ENCODE results near the gene APC2. TPM values are rescaled to one million over a fixed set of nuclear protein-coding genes. Genes with fewer than 3 reads are reported as not detected.

APC2 gene
- total RNA-seq, 2 experiments from 2014 or later, result 0.57 to 5.5 TPM

DNA sequence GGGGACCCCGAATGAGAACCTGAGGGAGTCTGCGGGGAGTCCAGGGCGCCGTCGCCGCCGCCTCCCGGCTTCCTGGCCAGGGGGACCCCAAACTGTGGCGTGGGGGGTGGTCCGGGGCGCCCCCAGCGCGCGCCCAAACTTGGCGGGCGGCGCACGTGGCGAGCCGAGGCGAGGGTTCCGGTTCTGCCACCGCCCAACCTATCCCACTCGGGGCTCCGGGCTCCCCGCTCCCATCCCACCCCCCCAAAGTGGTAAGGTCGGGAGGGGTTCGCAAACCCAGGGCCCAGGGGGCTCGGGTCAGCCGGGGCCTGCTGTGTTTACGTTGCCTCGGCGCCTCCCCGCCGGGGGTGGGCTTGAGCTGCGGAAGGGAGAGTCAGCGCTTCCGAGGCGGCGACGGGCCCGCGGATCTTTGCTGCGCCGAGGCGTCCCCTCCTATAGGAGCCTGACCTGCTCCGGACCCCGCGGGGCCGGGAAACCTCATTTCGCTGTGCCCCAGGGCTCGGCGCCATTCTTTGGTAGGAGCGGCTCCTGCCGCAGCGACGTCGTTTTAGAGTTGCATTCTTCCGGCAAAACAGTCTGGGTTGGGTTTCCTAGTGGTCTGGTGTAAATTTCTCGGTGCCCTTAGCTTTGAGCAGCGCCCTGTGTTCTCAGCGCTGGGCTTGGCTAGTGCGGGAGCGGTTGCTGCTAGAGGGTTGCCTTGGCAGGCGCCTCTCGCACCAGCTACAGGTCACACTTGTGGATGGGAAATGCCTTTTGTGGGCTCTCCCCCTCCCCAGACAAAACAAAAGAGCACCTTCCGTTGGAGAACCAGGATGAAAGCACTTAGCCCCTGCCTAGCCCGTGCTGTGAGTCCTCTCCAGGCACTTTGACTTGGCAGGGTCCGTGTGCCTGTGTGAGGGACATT lies 41.4 kb upstream of the APC2 start:
- ChIA-PET POLR2A (no interaction called here), CTCF (ENCODE audit: unreplicated experiment) (no interaction called here)
- DNase-seq (ENCODE audit: low spot score), result peak; percentile 64
- BruUV-seq (replicated peaks), result TSS peak; percentile 41
- no peaks in the 10 kb centered on the region for H3K9me3 ChIP-seq (ENCODE audit: low read length)
- peaks cover 21% of the 10 kb centered on the region for H3K4me1 ChIP-seq (ENCODE audit: insufficient read depth, low read length, poor library complexity, severe bottlenecking)
- H3K4me3 ChIP-seq (ENCODE audit: low read depth, low read length, poor library complexity, severe bottlenecking), result peak overlapping the region; percentile 100
- peaks cover 27% of the 10 kb centered on the region for H4K20me1 ChIP-seq (ENCODE audit: insufficient read depth, low read length)
- intact Hi-C loops (cut with micrococcal nuclease; ENCODE audit: unreplicated experiment), result loop anchor here (5.0 kb wide), 1 partner anchor 386 kb away; the partner anchor contains the start of genes RNU6-2 and TMEM259
- peaks cover 58% of the 10 kb centered on the region for H3K79me2 ChIP-seq (ENCODE audit: insufficient read depth, low read depth, low read length)
- TF ChIP-seq EZH2phosphoT487 (IDR thresholded peaks at IDR 0.05; ENCODE audit: borderline replicate concordance, low read depth, low read length), result no peak
- TF ChIP-seq, protein P1, sequence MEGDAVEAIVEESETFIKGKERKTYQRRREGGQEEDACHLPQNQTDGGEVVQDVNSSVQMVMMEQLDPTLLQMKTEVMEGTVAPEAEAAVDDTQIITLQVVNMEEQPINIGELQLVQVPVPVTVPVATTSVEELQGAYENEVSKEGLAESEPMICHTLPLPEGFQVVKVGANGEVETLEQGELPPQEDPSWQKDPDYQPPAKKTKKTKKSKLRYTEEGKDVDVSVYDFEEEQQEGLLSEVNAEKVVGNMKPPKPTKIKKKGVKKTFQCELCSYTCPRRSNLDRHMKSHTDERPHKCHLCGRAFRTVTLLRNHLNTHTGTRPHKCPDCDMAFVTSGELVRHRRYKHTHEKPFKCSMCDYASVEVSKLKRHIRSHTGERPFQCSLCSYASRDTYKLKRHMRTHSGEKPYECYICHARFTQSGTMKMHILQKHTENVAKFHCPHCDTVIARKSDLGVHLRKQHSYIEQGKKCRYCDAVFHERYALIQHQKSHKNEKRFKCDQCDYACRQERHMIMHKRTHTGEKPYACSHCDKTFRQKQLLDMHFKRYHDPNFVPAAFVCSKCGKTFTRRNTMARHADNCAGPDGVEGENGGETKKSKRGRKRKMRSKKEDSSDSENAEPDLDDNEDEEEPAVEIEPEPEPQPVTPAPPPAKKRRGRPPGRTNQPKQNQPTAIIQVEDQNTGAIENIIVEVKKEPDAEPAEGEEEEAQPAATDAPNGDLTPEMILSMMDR (conservative IDR thresholded peaks at IDR 0.05; ENCODE audit: low read length), result no peak
- peaks cover 51% of the 10 kb centered on the region for H3K36me3 ChIP-seq (ENCODE audit: insufficient read depth, low read length)
- peak overlapping the region; percentile 87 for H3K27ac ChIP-seq (ENCODE audit: low read depth, low read length, poor library complexity, severe bottlenecking)
- H3K4me2 ChIP-seq (ENCODE audit: low read length), result peak overlapping the region; percentile 99
- H2AFZ ChIP-seq (ENCODE audit: low read length), result no peak overlapping the region
- H3K9me2 ChIP-seq (ENCODE audit: insufficient read depth, low read length), result no peaks in the 10 kb centered on the region

DNA sequence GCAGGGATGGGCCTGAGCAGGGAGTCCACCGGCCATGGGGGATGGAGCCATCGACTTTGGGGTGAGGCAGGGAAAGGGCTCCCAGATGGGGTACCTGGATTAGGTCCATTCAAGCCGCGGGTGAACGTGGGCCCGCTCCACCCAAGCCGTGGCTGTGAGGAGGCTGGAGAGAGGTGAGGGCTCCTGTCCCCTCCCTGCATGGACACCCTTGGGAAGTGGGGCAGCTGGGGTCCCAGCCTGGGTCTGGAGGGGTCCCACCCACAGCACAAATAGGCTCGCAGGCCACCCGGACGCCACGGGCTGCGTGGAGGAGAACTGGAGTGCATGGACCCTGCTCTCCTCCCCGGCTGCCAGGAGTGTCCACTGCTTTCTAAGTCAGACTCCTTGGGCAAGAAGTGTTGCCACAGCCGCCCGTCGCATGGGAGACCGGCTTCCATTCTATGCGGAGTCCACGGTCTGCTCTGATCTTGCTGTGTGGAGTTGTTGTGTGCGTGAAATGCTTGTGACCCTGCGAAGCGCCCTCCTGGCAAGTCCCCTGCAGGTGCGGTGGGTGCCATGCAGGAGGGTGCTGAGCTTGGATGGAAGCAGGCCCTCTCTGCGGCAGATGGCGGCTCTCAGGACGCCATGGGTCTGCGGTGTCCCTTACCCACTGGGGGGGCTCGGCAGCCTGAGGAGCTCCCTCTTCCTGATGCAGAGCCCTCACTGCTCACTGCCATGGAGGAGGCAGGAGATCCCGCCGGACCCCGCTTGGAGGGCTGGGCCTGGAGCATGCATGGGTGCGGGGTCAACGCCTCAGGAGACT lies 40.5 kb upstream of the APC2 start:
- Histone ChIP-seq H3K4me1 (ENCODE audit: insufficient read depth, low read length, poor library complexity, severe bottlenecking) (peaks cover 21% of the 10 kb centered on the region), H3K9me3 (ENCODE audit: low read length) (no peaks in the 10 kb centered on the region), H3K36me3 (ENCODE audit: insufficient read depth, low read length) (peaks cover 60% of the 10 kb centered on the region), H4K20me1 (ENCODE audit: insufficient read depth, low read length) (peaks cover 27% of the 10 kb centered on the region), H3K79me2 (ENCODE audit: insufficient read depth, low read depth, low read length) (peaks cover 67% of the 10 kb centered on the region), H3K27ac (ENCODE audit: low read depth, low read length, poor library complexity, severe bottlenecking) (no peak overlapping the region), H3K4me2 (ENCODE audit: low read length) (peak overlapping the region; percentile 99), H2AFZ (ENCODE audit: low read length) (no peak overlapping the region), H3K9me2 (ENCODE audit: insufficient read depth, low read length) (no peaks in the 10 kb centered on the region), H3K4me3 (ENCODE audit: low read depth, low read length, poor library complexity, severe bottlenecking) (peak overlapping the region; percentile 100)
- no TSS peak for BruUV-seq (replicated peaks)
- intact Hi-C loops (cut with micrococcal nuclease; ENCODE audit: unreplicated experiment), result loop anchor here (5.0 kb wide), 1 partner anchor 387 kb away; the partner anchor contains the start of genes RNU6-2 and TMEM259
- TF ChIP-seq, protein P1 (conservative IDR thresholded peaks at IDR 0.05; ENCODE audit: low read length), result no peak
- no peak for TF ChIP-seq EZH2phosphoT487 (IDR thresholded peaks at IDR 0.05; ENCODE audit: borderline replicate concordance, low read depth, low read length)
- ChIA-PET CTCF (ENCODE audit: unreplicated experiment) (interaction anchor here (0.6 kb wide), 1 partner anchor 152 kb away, joined by 4 read pairs; no protein-coding TSS in a partner anchor), POLR2A (no interaction called here)
- no peak for DNase-seq (ENCODE audit: low spot score)
